ENCODE measurements around the gene SRSF5.
A peak's percentile ranks its signal among the peaks of the same experiment; 100 is the strongest.
"Not testable (repeated sequence)": the region's sequence is repeated elsewhere in the genome, so short reads cannot be mapped to it uniquely, and the experiment has no call there.

Gene SRSF5

DNA sequence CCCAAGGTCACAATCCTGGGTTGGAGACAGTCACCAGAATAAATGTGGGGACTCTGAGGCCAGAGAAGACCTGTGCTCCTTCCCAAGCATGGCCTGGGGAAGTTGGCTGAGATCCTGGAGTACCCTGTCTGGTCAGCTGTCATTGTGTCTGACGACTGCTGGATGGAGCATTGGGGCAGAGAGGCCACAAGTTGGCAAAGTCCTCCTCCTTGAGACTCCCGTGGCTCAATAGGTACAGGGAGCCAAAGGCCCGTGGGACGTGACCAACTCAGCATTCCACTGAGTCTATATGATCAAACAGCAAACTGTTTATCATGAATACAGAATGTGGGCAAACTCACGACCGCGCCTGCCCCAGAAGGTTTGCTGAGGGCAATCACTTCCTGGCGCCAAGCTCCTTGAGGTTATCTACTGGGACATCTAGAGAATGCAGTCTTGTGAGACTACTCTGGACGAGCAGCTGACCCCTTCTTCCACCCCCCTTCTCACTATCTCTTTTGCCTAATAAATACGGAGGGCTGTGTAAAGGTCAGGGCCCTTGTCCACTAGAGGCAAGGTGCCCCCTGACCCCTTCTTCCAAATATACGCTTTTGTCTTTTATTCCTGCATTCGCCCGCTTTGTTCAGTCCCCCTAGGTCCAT is 44.4 kb downstream of the SRSF5 start:
- no peak for DNase-seq

DNA sequence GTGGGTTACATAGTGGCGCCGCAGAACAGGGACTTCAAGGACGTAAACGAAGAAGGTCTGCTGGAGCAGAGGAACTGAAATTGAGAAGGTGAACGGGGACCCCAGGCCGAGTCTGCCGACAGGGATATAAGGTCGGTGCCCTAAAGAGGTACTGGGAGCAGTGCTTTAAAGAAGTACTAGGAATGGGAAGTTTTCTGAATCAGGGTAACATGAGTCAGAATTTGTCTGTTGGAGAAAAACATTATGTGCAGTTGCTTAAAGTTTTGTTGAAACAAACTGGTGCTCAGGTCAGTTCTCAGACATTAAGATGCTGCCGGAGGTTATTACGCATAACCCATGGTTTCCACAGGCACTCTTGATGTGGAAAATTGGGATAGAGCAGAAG is 44.9 kb downstream of the SRSF5 start:
- DNase-seq, result no peak

DNA sequence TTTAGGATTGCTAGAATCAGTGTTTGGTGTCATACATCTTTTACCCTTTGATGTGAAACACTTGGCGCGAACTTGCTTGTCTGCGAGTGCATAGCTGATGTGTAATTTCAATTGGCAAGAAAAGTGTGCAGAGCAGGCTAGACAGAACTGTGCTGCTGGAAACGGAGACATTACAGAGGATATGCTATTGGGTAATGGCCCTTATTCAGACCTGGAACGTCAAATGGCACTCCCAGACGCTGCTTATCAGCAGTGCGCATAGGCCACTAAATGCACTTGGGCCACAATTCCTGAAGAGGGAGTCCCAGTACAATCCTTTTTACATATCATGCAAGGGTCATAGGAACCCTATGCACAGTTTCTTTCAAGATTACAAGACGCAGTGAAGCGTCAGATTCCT is 45.8 kb downstream of the SRSF5 start:
- no peak for DNase-seq

DNA sequence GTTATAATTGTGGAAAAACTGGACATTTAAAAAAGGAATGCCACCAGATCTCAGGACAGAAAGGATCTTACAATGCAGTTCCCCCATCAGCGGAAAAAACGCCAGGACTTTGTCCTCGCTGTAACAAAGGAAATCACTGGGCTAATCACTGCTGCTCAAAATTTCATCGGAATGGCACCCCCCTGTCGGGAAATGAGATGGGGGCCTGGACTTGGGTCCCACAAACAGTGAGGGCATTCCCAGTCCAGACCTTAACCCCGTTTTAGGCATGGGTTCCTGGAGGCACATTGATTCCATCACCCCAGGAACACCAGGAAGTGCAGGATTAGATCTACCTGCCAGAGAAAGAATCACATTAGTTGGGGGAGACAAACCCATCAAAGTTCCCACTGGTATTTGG is 46.4 kb downstream of the SRSF5 start:
- DNase-seq, result not testable (repeated sequence)

DNA sequence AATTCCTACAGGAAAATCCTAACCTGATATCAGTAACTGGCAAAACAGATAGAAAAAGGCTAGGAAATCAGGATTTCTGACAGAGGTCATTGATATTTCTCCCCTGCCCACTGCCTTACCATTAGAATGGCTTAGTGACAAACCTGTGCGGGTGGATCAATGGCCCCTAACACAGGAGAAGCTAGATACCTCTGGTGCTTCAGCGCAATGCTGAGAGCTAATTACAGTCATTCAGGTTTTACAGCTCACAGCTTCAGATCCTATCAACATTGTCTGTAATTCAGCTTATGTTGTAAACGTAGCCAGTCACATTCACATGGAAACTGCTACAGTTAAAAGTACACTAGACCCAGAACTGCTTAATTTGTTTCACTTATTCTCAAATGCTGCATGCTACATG is 47.5 kb downstream of the SRSF5 start:
- DNase-seq, result no peak

DNA sequence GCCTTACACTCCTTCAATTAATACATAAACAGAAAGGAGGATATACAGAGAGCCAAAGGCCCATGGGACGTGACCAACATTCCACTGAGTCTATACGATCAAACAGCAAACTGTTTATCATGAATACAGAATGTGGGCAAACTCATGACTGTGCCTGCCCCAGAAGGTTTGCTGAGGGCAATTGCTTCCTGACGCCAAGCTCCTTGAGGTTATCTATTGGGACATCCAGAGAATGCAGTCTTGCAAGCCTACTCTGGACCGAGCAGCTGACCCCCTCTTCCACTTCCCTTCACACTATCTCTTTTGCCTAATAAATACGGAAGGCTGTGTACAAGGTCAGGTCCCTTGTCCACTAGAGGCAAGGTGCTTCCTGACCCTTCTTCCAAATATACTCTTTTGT is 48.6 kb downstream of the SRSF5 start:
- no peak for DNase-seq

DNA sequence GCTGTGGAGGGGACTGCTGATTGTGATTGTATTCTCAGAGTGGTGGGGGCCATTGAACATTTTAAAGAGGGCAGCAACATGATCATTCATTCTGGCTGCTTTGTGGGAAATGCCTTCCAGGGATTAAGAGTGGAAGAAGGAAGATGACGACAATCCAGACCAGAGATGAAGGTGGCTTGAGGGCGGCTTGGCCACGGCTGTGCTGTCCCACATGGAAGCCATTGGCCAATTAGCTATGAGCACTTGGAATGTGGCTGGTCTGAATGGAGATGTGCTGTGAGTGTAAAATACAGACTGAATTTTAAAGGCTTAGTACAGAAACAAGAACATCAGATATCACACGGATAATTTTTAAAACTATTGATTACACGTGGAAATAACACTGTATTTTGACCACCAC is 49.3 kb downstream of the SRSF5 start:
- DNase-seq, result no peak

DNA sequence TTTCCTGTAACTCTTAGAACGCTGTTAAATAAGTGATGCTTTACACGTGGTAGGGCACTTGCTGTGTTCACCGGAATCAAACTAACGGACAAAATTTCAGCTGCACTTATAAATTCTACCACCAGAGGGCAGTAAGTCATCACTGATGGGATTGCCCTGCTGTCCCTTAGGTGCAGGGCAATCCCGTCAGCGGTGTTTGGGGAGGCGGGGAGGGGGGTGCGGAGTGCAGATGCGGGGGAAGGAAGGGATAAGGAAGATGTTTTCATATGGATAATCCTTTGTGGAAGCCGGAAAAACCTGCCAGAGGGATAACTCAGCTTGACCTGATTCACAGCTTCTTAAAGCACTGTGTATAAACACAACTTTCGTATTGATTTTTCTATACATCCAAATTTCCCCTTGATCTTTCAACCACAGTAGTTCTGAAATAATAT is 51.8 kb downstream of the SRSF5 start:
- peak; percentile 8 for DNase-seq

DNA sequence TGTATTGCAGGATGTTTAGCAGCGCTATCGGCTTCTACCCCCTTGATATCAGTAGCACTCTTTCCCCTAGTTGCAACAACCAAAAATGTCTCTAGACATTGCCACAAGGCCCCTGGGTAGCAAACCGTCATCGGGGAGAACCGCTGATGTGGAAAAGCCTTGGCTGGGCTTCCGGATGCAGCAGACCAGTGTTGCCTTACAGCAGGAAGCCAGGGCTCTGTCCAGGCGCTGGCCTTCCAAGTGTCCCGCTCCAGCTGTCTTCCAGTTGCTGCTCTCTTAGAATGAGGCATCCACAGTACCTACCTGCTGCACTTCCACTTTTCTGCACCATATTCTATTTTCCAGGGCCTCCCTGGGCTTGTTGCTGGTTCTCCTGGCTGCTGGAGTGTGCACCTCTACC is 52.7 kb downstream of the SRSF5 start:
- no peak for DNase-seq

DNA sequence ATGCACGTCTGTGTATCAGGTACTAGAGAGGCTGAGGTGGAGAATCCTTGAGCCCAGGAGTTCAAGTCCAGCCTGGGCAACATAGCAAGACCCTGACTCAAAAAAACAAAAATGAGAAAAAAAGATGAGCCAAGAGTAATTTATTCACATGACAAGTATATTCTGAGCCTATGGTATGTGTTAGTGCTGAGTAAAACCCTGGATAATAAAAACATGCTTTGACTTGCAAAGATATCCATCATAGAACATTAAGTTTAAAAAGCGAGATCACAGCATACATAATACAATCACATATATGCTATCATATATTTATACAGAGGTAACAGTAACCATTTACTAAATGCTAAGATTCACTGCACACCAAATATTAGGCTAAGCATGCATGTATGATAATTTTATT is 54.0 kb downstream of the SRSF5 start:
- no peak for DNase-seq
